ENCODE measurements around the gene MBP.

Gene MBP

DNA sequence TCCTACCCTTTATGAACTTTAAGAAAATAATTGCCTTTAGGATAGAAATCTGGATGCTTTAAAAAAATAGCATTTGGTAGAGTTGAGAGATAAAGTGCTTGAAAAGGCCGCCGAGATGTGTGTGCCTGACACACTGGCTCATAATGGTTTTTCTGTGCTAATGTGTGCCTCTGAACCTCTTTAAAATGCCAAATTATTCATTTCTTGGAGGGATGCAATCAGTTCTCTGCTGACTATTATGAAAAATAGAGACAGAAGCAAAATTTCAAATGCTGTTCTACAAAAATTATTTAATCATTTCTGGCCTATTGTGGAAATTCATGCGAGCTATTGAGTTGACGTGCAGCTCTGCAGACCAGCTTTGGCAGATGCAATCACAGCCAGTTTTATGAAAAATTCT, 18.0 kb upstream of the MBP start:
- DNase-seq = no peak

DNA sequence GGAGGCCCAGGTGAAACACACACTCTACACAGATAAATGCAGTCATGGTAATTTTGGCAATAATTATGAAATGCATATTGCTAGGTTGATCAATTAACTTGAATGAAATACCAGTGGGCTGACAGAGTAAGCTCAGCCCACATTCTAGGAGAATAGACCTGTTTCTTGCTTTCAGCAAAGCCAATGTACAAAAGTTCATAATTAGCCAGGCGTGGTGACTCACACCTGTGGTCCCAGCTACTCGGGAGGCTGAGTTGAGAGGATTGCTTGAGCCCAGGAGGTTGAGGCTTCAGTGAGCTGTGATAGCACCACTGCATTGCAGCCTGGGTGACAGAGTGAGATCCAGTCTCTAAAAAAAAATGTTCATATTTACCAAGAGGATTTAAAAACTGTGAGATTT, 15.7 kb upstream of the MBP start:
- DNase-seq = peak; percentile 35

GRCh38 chr18:77147418-77147852, 14.9 kb upstream of the MBP start:
- DNase-seq = peak; percentile 54

GRCh38 chr18:77146249-77147080, 13.9 kb upstream of the MBP start:
- DNase-seq = peak; percentile 35

DNA sequence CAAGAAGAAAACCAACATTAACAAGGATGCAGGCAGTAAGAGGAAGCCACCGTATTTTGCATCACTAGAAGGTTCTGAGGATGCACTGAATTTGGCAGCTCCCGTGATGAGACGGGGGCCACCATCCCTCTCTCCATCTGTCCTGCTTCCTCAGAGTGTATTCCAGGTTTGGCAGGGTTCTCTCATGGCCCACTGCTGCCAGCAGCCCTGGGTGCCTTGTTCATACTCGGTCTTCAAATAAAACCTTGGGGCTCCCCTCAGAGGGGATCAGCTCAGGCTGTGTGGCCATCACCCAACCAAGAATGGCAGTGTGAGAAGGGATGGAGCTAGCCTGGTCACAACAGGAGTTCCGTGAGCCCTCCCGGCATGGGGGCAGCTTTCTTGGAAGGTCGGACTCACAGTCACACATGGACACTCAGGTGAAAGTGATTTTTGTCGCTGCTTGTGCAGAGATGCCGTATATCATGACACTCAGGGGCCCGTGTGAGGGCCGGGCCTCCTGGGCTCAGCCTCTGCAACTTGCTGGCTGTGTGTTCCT, 12.8 kb upstream of the MBP start:
- no peak for DNase-seq

- no peak for DNase-seq
These were observed 12.0 kb upstream of the MBP start for GRCh38 chr18:77144451-77145118.

DNA sequence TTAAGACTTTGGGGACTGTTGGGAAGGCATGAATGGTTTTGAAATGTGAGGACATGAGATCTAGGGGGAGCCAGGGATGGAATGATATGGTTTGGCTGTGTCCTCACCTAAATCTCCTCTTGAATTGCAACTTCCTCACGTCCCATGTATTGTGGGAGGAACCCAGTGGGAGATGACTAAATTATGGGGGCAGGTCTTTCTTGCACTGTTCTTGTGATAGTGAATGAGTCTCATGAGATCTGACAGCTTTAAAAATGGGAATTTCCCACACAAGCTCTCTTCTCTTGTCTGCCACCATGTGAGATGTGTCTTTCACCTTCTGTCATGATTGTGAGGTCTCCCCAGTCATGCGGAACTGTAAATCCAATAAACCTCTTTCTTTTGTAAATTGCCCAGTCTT, 11.5 kb upstream of the MBP start:
- no peak for DNase-seq

DNA sequence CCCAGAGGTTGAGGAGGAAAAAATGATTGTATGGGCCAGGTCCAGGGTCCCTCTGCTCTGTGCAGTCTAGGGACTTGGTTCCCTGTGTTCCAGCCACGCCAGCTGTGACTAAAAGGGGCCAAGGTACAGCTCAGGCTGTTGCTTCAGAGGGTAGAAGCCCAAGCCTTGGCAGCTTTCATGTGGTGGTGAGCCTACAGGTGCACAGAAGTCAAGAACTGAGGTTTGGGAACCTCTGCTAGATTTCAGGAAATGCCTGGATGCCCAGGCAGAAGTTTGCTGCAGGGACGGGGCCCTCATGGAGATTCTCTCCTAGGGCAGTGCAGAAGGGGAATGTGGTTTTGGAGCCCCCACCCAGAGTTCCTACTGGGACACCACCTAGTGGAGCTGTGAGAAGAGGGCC, 10.6 kb upstream of the MBP start:
- no peak for DNase-seq

GRCh38 chr18:77141401-77142118, 9.0 kb upstream of the MBP start:
- DNase-seq = no peak

DNA sequence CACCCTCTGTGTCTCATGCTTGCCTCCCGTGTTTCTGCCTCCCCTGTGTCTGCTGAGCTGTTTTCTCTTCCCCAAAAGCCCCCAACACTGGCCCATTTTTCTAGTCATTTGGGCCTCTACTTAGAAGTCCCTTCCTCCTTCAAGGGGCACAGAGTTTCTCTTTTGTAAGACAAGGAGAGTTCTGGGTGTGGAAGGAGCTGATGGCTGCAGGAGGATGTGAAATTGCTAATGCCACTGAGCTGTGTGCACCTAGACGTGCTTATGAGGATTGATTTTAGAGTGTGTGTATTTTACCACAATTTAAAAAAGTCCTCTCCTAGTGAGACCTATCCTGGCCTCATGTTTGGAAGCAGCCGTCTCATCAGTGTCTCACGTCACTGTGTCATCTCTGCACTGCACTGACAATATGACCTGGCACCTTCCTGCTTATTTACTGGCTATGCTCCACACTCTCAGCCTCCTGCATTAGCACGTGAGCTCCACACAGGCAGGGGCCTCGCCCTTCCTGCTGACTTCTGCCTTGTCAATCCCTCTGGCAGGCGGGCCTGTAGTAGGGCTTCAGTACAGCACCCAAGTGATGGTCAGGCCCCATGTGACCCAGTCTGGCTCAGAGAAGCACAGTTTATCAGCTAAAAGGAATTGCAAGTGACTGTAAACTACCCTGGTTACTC, 8.0 kb upstream of the MBP start:
- DNase-seq = no peak

DNA sequence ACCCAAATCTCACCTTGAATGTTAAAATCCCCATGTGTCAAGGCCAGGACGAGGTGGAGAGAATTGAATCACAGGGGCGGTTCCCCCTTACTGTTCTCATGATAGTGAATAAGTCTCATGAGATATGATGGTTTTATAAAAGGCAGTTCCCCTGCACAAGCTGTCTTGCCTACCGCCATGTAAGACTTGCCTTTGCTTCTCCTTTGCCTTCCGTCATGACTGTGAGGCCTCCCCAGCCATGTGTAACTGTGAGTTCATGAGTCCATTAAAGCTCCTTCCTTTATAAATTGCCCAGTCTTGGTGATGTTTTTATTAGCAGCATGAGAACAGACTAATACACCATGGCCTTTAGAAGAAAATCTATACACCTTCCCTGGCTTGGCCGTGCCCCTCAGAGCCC, 7.4 kb upstream of the MBP start:
- DNase-seq = no peak

DNA sequence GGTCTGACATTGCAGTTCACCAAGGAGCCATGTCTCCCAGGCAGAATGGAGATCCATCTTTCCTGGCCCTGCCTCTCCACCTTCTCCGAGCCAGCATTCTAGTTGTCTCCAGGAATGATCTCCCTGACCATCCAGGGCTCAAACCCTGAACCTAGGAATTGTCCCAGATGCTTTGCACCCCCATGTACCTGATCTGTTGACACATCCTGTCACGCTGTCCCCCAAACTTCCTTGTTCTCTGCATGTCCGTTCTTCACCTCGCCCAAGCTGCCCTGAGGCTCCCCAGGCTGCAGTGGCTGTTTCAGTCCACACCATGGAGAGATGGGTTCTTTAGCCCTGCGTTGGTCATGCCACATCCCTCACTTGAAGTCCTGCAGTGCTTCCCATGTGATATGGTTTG, 7.0 kb upstream of the MBP start:
- no peak for DNase-seq

- no peak for DNase-seq
These were observed 5.7 kb upstream of the MBP start for GRCh38 chr18:77138270-77138669.

GRCh38 chr18:77137851-77138250, 5.3 kb upstream of the MBP start:
- DNase-seq = no peak

DNA sequence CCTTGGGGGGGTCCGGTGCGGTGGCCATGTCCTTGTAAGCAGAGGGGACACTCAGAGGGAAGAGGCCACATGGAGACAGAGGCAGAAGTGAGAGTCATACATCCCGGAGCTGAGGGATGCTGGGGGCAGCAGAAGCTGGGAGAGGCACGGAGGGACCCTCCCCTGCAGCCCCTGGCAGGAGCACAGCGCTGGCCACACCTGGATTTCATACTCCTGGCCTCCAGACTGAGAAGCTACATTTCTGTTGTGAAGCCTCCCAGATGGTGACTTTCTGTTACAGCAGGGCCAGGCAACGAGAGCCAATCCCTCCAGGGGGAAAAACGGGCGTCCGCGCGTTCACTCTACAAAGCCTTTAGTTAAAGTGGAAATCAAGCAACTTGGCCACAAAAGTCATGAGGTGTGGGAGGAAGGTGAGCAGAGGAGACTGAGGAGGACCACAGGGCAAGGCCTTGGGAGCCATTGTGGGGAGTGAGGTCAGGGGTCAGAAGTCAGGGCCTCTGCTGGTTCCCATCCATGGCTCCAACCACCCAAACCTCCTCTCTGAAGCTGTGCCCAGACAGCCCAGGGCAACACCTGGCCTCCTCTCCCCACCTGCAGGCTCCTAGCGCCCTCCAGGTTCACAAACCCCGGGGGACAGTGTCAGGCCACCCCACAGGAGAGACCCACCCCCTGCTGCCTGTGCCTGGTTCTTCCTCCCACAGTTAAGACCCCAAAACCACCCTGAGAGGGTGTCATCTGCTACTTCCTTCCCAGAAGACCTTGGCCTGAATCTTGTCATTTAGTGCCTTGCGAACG, 4.5 kb upstream of the MBP start:
- DNase-seq = no peak

- peak; percentile 40 for DNase-seq
These were observed 3.6 kb upstream of the MBP start for GRCh38 chr18:77136076-77136718.

DNA sequence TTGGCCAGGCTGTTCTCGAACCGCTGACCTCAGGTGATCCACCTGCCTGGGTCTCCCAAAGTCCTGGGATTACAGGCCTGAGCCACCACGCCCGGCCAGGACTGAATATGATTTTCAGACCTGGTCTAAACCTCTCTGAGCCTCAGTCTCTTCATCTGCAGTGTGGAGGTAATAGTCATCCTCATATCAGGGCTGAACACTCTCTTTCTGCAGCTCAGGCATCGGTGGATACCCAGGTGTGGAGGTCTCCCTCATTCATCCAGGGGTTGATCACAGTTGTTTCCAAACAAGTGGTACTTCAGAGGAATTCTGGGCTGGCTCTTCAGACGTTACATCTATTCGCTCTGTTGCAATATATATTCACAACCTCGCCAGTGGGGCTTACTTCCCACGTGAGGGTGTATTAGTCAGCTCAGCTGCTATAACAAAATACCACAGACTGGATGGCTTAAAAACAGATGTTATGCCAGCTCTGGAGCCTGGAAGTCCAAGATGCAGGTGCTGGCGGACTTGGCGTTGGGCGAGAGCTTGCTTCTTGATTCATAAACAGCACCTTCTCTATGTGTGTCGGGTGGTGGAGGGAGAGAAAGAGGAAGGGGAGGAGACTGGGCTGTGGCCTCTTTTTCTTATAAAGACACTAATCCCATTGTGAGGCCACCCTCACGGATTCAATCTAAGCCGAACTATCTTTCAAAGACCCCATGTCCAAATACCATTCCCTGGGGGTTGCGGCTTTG, 2.9 kb upstream of the MBP start:
- DNase-seq = peak; percentile 39

DNA sequence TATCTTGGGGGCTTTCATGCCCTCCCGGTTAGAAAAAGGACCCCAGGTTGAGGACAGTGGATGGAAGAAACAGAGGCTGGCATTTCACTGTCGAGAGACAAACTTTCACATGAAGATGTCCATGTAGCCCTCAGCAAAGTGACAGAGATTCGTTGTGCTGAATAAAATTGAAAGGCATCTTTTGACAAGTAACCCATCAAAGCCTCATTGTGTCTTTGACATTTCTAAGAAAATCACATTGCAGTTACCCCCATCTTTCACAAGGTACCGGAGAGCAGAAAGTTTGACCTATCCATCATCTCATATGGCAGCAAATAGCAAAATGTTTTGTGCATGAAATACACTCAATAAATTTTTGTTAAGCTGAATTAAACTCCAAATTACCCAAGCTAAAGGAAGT, 2.0 kb upstream of the MBP start:
- DNase-seq = peak; percentile 40

DNA sequence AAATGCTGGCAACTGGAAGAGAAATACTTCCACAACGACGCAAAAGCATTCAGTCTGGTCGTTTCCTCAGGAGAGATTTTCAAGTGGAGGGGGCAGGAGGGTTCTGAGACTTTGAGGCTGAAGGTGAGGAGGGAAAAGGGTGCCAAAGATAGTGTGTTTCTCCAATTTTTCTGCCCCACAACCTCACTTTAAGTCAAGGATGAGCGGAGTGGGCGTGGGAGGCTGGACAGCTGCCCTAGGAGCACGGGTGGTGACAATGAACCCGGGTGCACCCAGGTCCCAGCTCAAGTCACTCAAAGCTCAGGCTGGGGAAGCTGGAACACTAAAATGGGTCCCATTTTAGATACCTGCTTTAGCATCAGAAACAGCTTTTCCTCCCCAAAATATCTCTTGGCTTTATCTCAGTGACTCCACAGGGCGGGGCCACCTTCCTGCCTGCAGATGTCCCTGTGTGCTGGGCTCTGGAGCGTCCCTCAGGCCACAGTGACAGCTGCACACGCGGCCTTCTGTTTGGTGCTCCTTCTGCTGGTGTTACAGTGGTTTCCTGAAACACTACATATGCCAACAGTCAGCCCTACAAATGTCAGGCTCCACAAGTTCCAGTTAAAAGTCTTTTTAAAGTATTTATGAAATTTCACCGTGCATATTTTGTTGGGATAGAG, 1.4 kb upstream of the MBP start:
- peak; percentile 55 for DNase-seq

Measured in activated CD8-positive, alpha-beta memory T cell treated with anti-CD3 and anti-CD28 coated beads, Interleukin-2, amount 50 U/mL, for 48 hours (primary cell).